Type B pancreatic cell (in vitro differentiated cells): Measurements from ENCODE around the gene JTB. TPM values are rescaled to one million over a fixed set of nuclear protein-coding genes. Genes with fewer than 3 reads are reported as not detected.
A peak's percentile ranks its signal among the peaks of the same experiment; 100 is the strongest.

ENCODE experiments used
- DNase-seq: peaks from one replicate; pipeline ENCODE4 v3.0.0; 2021; ENCODE audit warnings: mixed read lengths; ENCODE audit not compliant: unreplicated experiment; ENCODE audit errors: extremely low spot score
- H3K27ac Mint-ChIP-seq: 2 replicates; pipeline ENCODE4 v1.8.0; 2021; ENCODE audit warnings: mild to moderate bottlenecking, mixed read lengths
- H3K27me3 Mint-ChIP-seq: 2 replicates; pipeline ENCODE4 v1.8.0; 2021; ENCODE audit warnings: mixed read lengths
- H3K36me3 Mint-ChIP-seq: 2 replicates; pipeline ENCODE4 v1.8.0; 2021; ENCODE audit warnings: mixed read lengths
- H3K4me1 Mint-ChIP-seq: one replicate; pipeline ENCODE4 v1.8.0; 2021; ENCODE audit warnings: mixed read lengths; ENCODE audit not compliant: unreplicated experiment
- H3K4me3 Mint-ChIP-seq: 2 replicates; pipeline ENCODE4 v1.8.0; 2021; ENCODE audit warnings: mild to moderate bottlenecking, mixed read lengths
- H3K9me3 Mint-ChIP-seq: 2 replicates; pipeline ENCODE4 v1.8.0; 2021; ENCODE audit warnings: mixed read lengths
- CTCF ChIP-seq: fragments of 200-600 bp; sonication (generic); conservative IDR thresholded peaks from 2 replicates; pipeline ENCODE4 v1.5.0; 2021; ENCODE audit warnings: antibody characterized with exemption, mild to moderate bottlenecking
- total RNA-seq: library from RNA; stranded (reverse); gene quantifications from 2 replicates; pipeline ENCODE4 v1.2.1, GENCODE V29; 2021; ENCODE audit warnings: low replicate concordance

The JTB gene
- total RNA-seq, 1 donor from 2014 or later: 99.2 TPM

GRCh38 chr1:153991806-153992205 lies 14.3 kb upstream of the JTB start:
- no peak for DNase-seq

GRCh38 chr1:153991151-153991630 lies 13.7 kb upstream of the JTB start:
- Mint-ChIP-seq H3K4me1 (peaks cover 31% of the 10 kb centered on the region), H3K4me3 (peak overlapping the region; percentile 96), H3K27ac (peak overlapping the region; percentile 95), H3K27me3 (no peaks in the 10 kb centered on the region), H3K9me3 (peaks cover 4% of the 10 kb centered on the region), H3K36me3 (peaks cover 33% of the 10 kb centered on the region)
- DNase-seq: no peak
- TF ChIP-seq CTCF: no peak

More at GRCh38 chr1:153991806-153992205, 14.3 kb upstream of the JTB start:
- peaks cover 33% of the 10 kb centered on the region for H3K36me3 Mint-ChIP-seq
- H3K9me3 Mint-ChIP-seq: peaks cover 4% of the 10 kb centered on the region
- H3K4me3 Mint-ChIP-seq: peak overlapping the region; percentile 96
- no peak for TF ChIP-seq CTCF
- no peaks in the 10 kb centered on the region for H3K27me3 Mint-ChIP-seq
- H3K27ac Mint-ChIP-seq: peak overlapping the region; percentile 95
- H3K4me1 Mint-ChIP-seq: peaks cover 25% of the 10 kb centered on the region

- Mint-ChIP-seq H3K4me1 (peaks cover 31% of the 10 kb centered on the region), H3K36me3 (peaks cover 31% of the 10 kb centered on the region), H3K27ac (peak within 1 kb of the TSS; percentile 95), H3K27me3 (no peaks in the 10 kb centered on the region), H3K4me3 (peak within 1 kb of the TSS; percentile 96), H3K9me3 (peaks cover 4% of the 10 kb centered on the region)
- peak; percentile 82 for DNase-seq
- no peak for TF ChIP-seq CTCF
These were observed 13.1 kb upstream of the JTB start, which contains the start of gene RPS27 for GRCh38 chr1:153990468-153991150. Gene RPS27, plus strand, starts transcription at chr1:153990762. Its CDS starts 35 bp downstream, at chr1:153990797.

GRCh38 chr1:153987621-153988020 lies 10.1 kb upstream of the JTB start:
- Mint-ChIP-seq H3K4me3 (no peak overlapping the region), H3K9me3 (peaks cover 4% of the 10 kb centered on the region), H3K36me3 (peaks cover 25% of the 10 kb centered on the region), H3K4me1 (peaks cover 39% of the 10 kb centered on the region), H3K27me3 (no peaks in the 10 kb centered on the region), H3K27ac (peak overlapping the region; percentile 94)
- no peak for TF ChIP-seq CTCF
- DNase-seq: no peak

- H3K27me3 Mint-ChIP-seq: no peaks in the 10 kb centered on the region
- DNase-seq: peak; percentile 80
- peaks cover 4% of the 10 kb centered on the region for H3K9me3 Mint-ChIP-seq
- no peak for TF ChIP-seq CTCF
- H3K36me3 Mint-ChIP-seq: peaks cover 16% of the 10 kb centered on the region
- peak within 1 kb of the TSS; percentile 94 for H3K27ac Mint-ChIP-seq
- peaks cover 27% of the 10 kb centered on the region for H3K4me1 Mint-ChIP-seq
- peak within 1 kb of the TSS; percentile 97 for H3K4me3 Mint-ChIP-seq
These were observed 8.7 kb upstream of the JTB start, which contains the start of gene RAB13 for GRCh38 chr1:153985941-153986761. Gene RAB13, minus strand, starts transcription at chr1:153986339. Its CDS starts 103 bp downstream, at chr1:153986236.
